ENCODE results near the gene SDS.

SDS gene

DNA sequence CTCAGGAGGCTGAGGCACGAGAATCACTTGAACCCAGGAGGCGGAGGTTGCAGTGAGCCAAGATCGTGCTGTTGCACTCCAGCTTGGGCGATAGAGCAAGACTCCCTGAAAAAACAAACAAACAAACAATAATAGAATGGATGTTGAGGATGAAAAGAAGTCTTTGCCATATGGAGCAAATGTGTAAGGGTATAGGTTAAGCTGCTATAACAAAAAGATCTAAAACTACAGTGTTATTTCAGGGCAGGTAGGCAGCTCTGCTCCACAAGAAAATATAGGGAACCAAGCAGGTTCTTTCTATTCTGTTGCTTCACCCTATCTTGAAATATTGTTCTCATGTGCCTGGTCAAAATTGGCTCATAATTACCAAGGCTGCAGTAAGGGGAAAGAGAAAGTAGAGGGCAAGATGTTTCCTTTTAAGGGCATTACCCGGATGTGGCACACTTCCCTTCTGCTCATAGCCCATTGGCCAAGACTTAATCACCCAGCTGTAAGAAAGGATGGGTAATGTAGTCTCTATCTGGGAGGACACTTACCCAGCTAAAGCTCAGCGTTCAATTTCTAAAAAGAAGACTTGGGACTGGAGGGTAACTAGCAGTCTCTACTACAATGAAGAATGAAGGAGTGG lies 42.0 kb upstream of the SDS start:
- TF ChIP-seq, protein P1, sequence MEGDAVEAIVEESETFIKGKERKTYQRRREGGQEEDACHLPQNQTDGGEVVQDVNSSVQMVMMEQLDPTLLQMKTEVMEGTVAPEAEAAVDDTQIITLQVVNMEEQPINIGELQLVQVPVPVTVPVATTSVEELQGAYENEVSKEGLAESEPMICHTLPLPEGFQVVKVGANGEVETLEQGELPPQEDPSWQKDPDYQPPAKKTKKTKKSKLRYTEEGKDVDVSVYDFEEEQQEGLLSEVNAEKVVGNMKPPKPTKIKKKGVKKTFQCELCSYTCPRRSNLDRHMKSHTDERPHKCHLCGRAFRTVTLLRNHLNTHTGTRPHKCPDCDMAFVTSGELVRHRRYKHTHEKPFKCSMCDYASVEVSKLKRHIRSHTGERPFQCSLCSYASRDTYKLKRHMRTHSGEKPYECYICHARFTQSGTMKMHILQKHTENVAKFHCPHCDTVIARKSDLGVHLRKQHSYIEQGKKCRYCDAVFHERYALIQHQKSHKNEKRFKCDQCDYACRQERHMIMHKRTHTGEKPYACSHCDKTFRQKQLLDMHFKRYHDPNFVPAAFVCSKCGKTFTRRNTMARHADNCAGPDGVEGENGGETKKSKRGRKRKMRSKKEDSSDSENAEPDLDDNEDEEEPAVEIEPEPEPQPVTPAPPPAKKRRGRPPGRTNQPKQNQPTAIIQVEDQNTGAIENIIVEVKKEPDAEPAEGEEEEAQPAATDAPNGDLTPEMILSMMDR (IDR thresholded peaks at IDR 0.05; ENCODE audit: borderline replicate concordance, insufficient read depth, low read depth, low read length), result no peak
- H3K4me3 ChIP-seq (ENCODE audit: low read depth, low read length), result no peak overlapping the region

- TF ChIP-seq, protein P1 (IDR thresholded peaks at IDR 0.05; ENCODE audit: borderline replicate concordance, insufficient read depth, low read depth, low read length), result no peak
Observed at GRCh38 chr12:113443030-113443539, 39.4 kb upstream of the SDS start.

GRCh38 chr12:113440947-113441782 lies 37.5 kb upstream of the SDS start:
- no peak overlapping the region for H3K4me3 ChIP-seq (ENCODE audit: low read depth, low read length)
- TF ChIP-seq, protein P1 (IDR thresholded peaks at IDR 0.05; ENCODE audit: borderline replicate concordance, insufficient read depth, low read depth, low read length), result no peak

More at GRCh38 chr12:113443030-113443539, 39.4 kb upstream of the SDS start:
- no peak overlapping the region for H3K4me3 ChIP-seq (ENCODE audit: low read depth, low read length)

GRCh38 chr12:113440336-113440735 lies 36.6 kb upstream of the SDS start:
- TF ChIP-seq, protein P1 (IDR thresholded peaks at IDR 0.05; ENCODE audit: borderline replicate concordance, insufficient read depth, low read depth, low read length), result no peak
- no peak overlapping the region for H3K4me3 ChIP-seq (ENCODE audit: low read depth, low read length)

DNA sequence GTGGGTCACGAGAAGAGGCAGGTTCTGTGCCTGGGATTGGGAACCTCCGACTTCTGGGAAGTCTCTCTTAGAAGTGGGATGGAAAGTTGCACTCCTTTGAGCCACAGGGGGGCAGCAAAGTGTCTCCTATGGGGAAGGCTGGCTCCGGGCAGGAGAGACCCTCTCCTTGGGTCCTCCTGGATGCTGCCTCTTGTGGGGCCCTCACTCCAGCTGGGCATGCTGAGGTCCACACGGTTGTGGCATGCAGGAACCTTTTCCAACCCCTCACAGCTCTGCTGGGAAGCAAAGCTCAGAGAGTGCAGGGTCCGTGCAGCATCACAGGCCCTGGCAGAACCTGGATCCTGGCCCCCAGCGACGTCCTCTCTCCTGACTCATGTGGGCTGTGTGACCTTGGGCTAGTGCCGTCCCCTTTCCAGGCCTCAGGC lies 35.9 kb upstream of the SDS start:
- H3K4me3 ChIP-seq (ENCODE audit: low read depth, low read length), result no peak overlapping the region
- TF ChIP-seq, protein P1 (IDR thresholded peaks at IDR 0.05; ENCODE audit: borderline replicate concordance, insufficient read depth, low read depth, low read length), result peak; percentile 69

GRCh38 chr12:113439301-113439597 lies 35.6 kb upstream of the SDS start:
- H3K4me3 ChIP-seq (ENCODE audit: low read depth, low read length), result no peak overlapping the region
- TF ChIP-seq, protein P1 (IDR thresholded peaks at IDR 0.05; ENCODE audit: borderline replicate concordance, insufficient read depth, low read depth, low read length), result no peak
